Smooth muscle cell (in vitro differentiated cells): Measurements from ENCODE around the gene DARS1. TPM values are rescaled to one million over a fixed set of nuclear protein-coding genes. Genes with fewer than 3 reads are reported as not detected.
"Not testable (repeated sequence)": the region's sequence is repeated elsewhere in the genome, so short reads cannot be mapped to it uniquely, and the experiment has no call there.

ENCODE experiments used
- DNase-seq: peaks from one replicate; lab custom pipeline; 2025; ENCODE audit not compliant: unreplicated experiment; lab: John Stamatoyannopoulos, UW
- H2AFZ ChIP-seq: fragments of 200-600 bp; sonication (generic); 2 replicates; pipeline ENCODE4 v1.6.0; 2016; ENCODE audit warnings: antibody characterized with exemption, low read depth, mild to moderate bottlenecking
- H3F3A ChIP-seq: fragments of 200-600 bp; sonication (generic); 2 replicates; pipeline ENCODE4 v1.6.0; 2017; ENCODE audit warnings: antibody characterized with exemption, low read depth
- H3K27ac ChIP-seq: fragments of 200-600 bp; sonication (generic); 2 replicates; pipeline ENCODE4 v1.5.1; 2016; ENCODE audit warnings: low read depth, mild to moderate bottlenecking
- H3K27me3 ChIP-seq: fragments of 200-600 bp; sonication (generic); 2 replicates; pipeline ENCODE4 v1.6.1; 2016; ENCODE audit warnings: low read depth, mild to moderate bottlenecking
- H3K36me3 ChIP-seq: fragments of 200-600 bp; sonication (generic); 2 replicates; pipeline ENCODE4 v1.5.1; 2016; ENCODE audit warnings: low read depth
- H3K4me1 ChIP-seq: fragments of 200-600 bp; sonication (generic); 2 replicates; pipeline ENCODE4 v1.5.1; 2016; ENCODE audit warnings: low read depth
- H3K4me2 ChIP-seq: fragments of 200-600 bp; sonication (generic); 2 replicates; pipeline ENCODE4 v1.6.0; 2016; ENCODE audit warnings: mild to moderate bottlenecking
- H3K4me3 ChIP-seq: fragments of 200-600 bp; sonication (generic); 2 replicates; pipeline ENCODE4 v1.5.1; 2016; ENCODE audit warnings: mild to moderate bottlenecking
- H3K79me2 ChIP-seq: fragments of 200-600 bp; sonication (generic); 2 replicates; pipeline ENCODE4 v1.6.0; 2016; ENCODE audit warnings: low read depth, mild to moderate bottlenecking
- H3K9ac ChIP-seq: fragments of 200-600 bp; sonication (generic); 2 replicates; pipeline ENCODE4 v1.6.0; 2016; ENCODE audit warnings: low read depth
- H3K9me3 ChIP-seq: fragments of 200-600 bp; sonication (generic); replicated peaks from 2 replicates; pipeline ENCODE4 v1.5.1; 2016; ENCODE audit warnings: low read depth
- H4K20me1 ChIP-seq: fragments of 200-600 bp; sonication (generic); 2 replicates; pipeline ENCODE4 v1.6.0; 2016; ENCODE audit warnings: low read depth
- CTCF ChIP-seq: fragments of 200-600 bp; sonication (generic); IDR thresholded peaks from 2 replicates; pipeline ENCODE4 v1.5.1; 2017; ENCODE audit warnings: borderline replicate concordance, mild to moderate bottlenecking, antibody characterized with exemption; ENCODE audit not compliant: insufficient read depth, poor library complexity, severe bottlenecking
- WGBS: methylation state at CpG from one replicate; pipeline ENCODE4 v1.1.7; 2016; ENCODE audit warnings: low lambda C conversion rate; 5-methylcytosine and 5-hydroxymethylcytosine counted together
- polyA plus RNA-seq: library from polyadenylated mRNA; unstranded; fragments of >200 nt; fragmentation: Nextera tagmentation; extraction: Ambion mirVana; gene quantifications from 2 replicates; pipeline ENCODE4 v1.2.1, GENCODE V29; 2016
- total RNA-seq: library from RNA; depleted of rRNA; stranded (reverse); fragments of >200 nt; gene quantifications from 2 replicates; pipeline ENCODE4 v1.2.3, GENCODE V29; 2014

Gene DARS1
- total and polyA plus RNA-seq, 2 experiments from 2014 or later, result 110 to 121 TPM

GRCh38 chr2:135882415-135882814, 103.0 kb downstream of the DARS1 start:
- Histone ChIP-seq H4K20me1 (no peaks in the 10 kb centered on the region), H3K4me2 (no peak overlapping the region), H3K9ac (no peak overlapping the region), H3K27ac (no peak overlapping the region), H2AFZ (no peak overlapping the region), H3K9me3 (no peaks in the 10 kb centered on the region), H3K4me1 (no peaks in the 10 kb centered on the region), H3K4me3 (no peak overlapping the region), H3K27me3 (no peaks in the 10 kb centered on the region), H3K79me2 (no peaks in the 10 kb centered on the region), H3K36me3 (no peaks in the 10 kb centered on the region), H3F3A (no peaks in the 10 kb centered on the region)
- DNase-seq, result no peak
- WGBS, result 67% methylated on average over 3 of the region's 3 CpGs
- TF ChIP-seq CTCF, result no peak

GRCh38 chr2:135876770-135877169, 108.7 kb downstream of the DARS1 start:
- not testable (repeated sequence) for H4K20me1 ChIP-seq, H3K9me3 ChIP-seq, H3F3A ChIP-seq, H3K36me3 ChIP-seq, DNase-seq, H3K9ac ChIP-seq, H3K27me3 ChIP-seq, H3K27ac ChIP-seq, H2AFZ ChIP-seq
- H3K4me1 ChIP-seq, result peaks cover 20% of the 10 kb centered on the region
- peak overlapping the region; percentile 86 for H3K4me3 ChIP-seq
- peak overlapping the region; percentile 96 for H3K4me2 ChIP-seq
- H3K79me2 ChIP-seq, result peaks cover 11% of the 10 kb centered on the region
- 85% methylated on average over 15 of the region's 15 CpGs for WGBS

- Histone ChIP-seq H3K9me3 (no peaks in the 10 kb centered on the region), H4K20me1 (no peaks in the 10 kb centered on the region), H3K27ac (peak within 1 kb of the TSS; percentile 46), H3K36me3 (no peaks in the 10 kb centered on the region), H3K4me3 (peak within 1 kb of the TSS; percentile 86), H3K9ac (peak within 1 kb of the TSS; percentile 55), H2AFZ (peak within 1 kb of the TSS; percentile 96), H3F3A (no peaks in the 10 kb centered on the region), H3K79me2 (peaks cover 11% of the 10 kb centered on the region), H3K27me3 (no peaks in the 10 kb centered on the region), H3K4me2 (peak within 1 kb of the TSS; percentile 96), H3K4me1 (peaks cover 20% of the 10 kb centered on the region)
- WGBS, result under 1% methylated on average over 64 of the region's 71 CpGs
- peak; percentile 90 for DNase-seq
- no peak for TF ChIP-seq CTCF
Measured at GRCh38 chr2:135876066-135876711, 109.2 kb downstream of the DARS1 start, which contains the start of gene MCM6. TSS of gene MCM6 (minus strand) at chr2:135876443. CDS start at chr2:135876365, 78 bp downstream.

- WGBS, result under 1% methylated on average over 26 of the region's 26 CpGs
- H3K36me3 ChIP-seq, result no peaks in the 10 kb centered on the region
- peaks cover 11% of the 10 kb centered on the region for H3K79me2 ChIP-seq
- H3K9ac ChIP-seq, result peak overlapping the region; percentile 55
- no peaks in the 10 kb centered on the region for H3F3A ChIP-seq
- peak overlapping the region; percentile 86 for H3K4me3 ChIP-seq
- H3K27ac ChIP-seq, result peak overlapping the region; percentile 46
- peaks cover 20% of the 10 kb centered on the region for H3K4me1 ChIP-seq
- peak overlapping the region; percentile 96 for H3K4me2 ChIP-seq
- no peaks in the 10 kb centered on the region for H3K9me3 ChIP-seq
- no peaks in the 10 kb centered on the region for H3K27me3 ChIP-seq
- no peak for TF ChIP-seq CTCF
- H2AFZ ChIP-seq, result peak overlapping the region; percentile 96
- H4K20me1 ChIP-seq, result no peaks in the 10 kb centered on the region
- peak; percentile 45 for DNase-seq
Measured at GRCh38 chr2:135875491-135876065, 109.8 kb downstream of the DARS1 start.
